H9 (cell line): Measurements from ENCODE around the gene CISD3. TPM values are rescaled to one million over a fixed set of nuclear protein-coding genes. Genes with fewer than 3 reads are reported as not detected.

Experiments
- DNase-seq: peaks from one replicate; pipeline ENCODE4 v3.0.0-alpha.2; 2017
- H2AFZ ChIP-seq: one replicate; pipeline ENCODE4 v1.6.1; 2013; ENCODE audit warnings: mild to moderate bottlenecking, low read length, control low read depth, moderate library complexity
- H2AK5ac ChIP-seq: 2 replicates; pipeline ENCODE4 v1.6.1; 2013; ENCODE audit warnings: low read length, control low read depth, mixed read lengths; ENCODE audit not compliant: insufficient read length
- H2BK120ac ChIP-seq: one replicate; pipeline ENCODE4 v1.6.1; 2013; ENCODE audit warnings: low read depth, mild to moderate bottlenecking, low read length, control low read depth, inconsistent platforms; ENCODE audit not compliant: poor library complexity, severe bottlenecking
- H2BK12ac ChIP-seq: 2 replicates; pipeline ENCODE4 v1.6.1; 2013; ENCODE audit warnings: low read length, control low read depth, mixed read lengths, low read depth; ENCODE audit not compliant: insufficient read length
- H2BK15ac ChIP-seq: 2 replicates; pipeline ENCODE4 v1.6.1; 2013; ENCODE audit warnings: low read depth, low read length, control low read depth
- H2BK20ac ChIP-seq: one replicate; pipeline ENCODE4 v1.6.1; 2013; ENCODE audit warnings: low read depth, mild to moderate bottlenecking, low read length, control low read depth, inconsistent platforms; ENCODE audit not compliant: poor library complexity, severe bottlenecking
- H2BK5ac ChIP-seq: 2 replicates; pipeline ENCODE4 v1.6.1; 2013; ENCODE audit warnings: low read length, control low read depth, mixed read lengths; ENCODE audit not compliant: insufficient read length
- H3K14ac ChIP-seq: 2 replicates; pipeline ENCODE4 v1.6.1; 2013; ENCODE audit warnings: low read length, control low read depth; ENCODE audit not compliant: insufficient read depth
- H3K18ac ChIP-seq: 2 replicates; pipeline ENCODE4 v1.6.1; 2013; ENCODE audit warnings: low read depth, mild to moderate bottlenecking, mixed read lengths, low read length, control low read depth; ENCODE audit not compliant: insufficient read length
- H3K23ac ChIP-seq: 2 replicates; pipeline ENCODE4 v1.6.1; 2013; ENCODE audit warnings: low read length, control low read depth, mixed read lengths, low read depth; ENCODE audit not compliant: insufficient read length
- H3K23me2 ChIP-seq: 2 replicates; pipeline ENCODE4 v1.6.1; 2013; ENCODE audit warnings: low read depth, mild to moderate bottlenecking, mixed read lengths, low read length, control low read depth; ENCODE audit not compliant: insufficient read length, poor library complexity, severe bottlenecking
- H3K27ac ChIP-seq: 2 replicates; pipeline ENCODE4 v1.5.1; 2013; ENCODE audit warnings: low read length, control low read depth, mixed read lengths, low read depth; ENCODE audit not compliant: insufficient read length
- H3K27me3 ChIP-seq: 2 replicates; pipeline ENCODE4 v1.6.1; 2013; ENCODE audit warnings: low read length, control low read depth, inconsistent platforms; ENCODE audit not compliant: insufficient read depth
- H3K4ac ChIP-seq: 2 replicates; pipeline ENCODE4 v1.6.1; 2013; ENCODE audit warnings: low read depth, mild to moderate bottlenecking, control low read depth, inconsistent platforms, low read length, moderate library complexity
- H3K4me1 ChIP-seq: 2 replicates; pipeline ENCODE4 v1.6.1; 2013; ENCODE audit warnings: low read length, control low read depth, inconsistent platforms; ENCODE audit not compliant: insufficient read depth
- H3K4me2 ChIP-seq: 2 replicates; pipeline ENCODE4 v1.6.1; 2013; ENCODE audit warnings: low read length, control low read depth, mixed read lengths; ENCODE audit not compliant: insufficient read length, insufficient read depth
- H3K56ac ChIP-seq: 2 replicates; pipeline ENCODE4 v1.6.1; 2013; ENCODE audit warnings: low read depth, mild to moderate bottlenecking, mixed read lengths, low read length, control low read depth; ENCODE audit not compliant: insufficient read length
- H3K79me1 ChIP-seq: 2 replicates; pipeline ENCODE4 v1.6.1; 2013; ENCODE audit warnings: low read depth, mild to moderate bottlenecking, moderate library complexity, low read length, control low read depth, inconsistent platforms; ENCODE audit not compliant: insufficient read depth, poor library complexity, severe bottlenecking
- H3K79me2 ChIP-seq: 2 replicates; pipeline ENCODE4 v1.6.1; 2013; ENCODE audit warnings: low read length, control low read depth, inconsistent platforms; ENCODE audit not compliant: insufficient read depth
- H3K9ac ChIP-seq: 2 replicates; pipeline ENCODE4 v1.6.1; 2013; ENCODE audit warnings: low read length, control low read depth, mixed read lengths; ENCODE audit not compliant: insufficient read length; ENCODE audit errors: extremely low read depth
- H3K9me3 ChIP-seq: one replicate; pipeline ENCODE4 v1.6.1; 2013; ENCODE audit warnings: low read depth, low read length, inconsistent platforms; ENCODE audit not compliant: control insufficient read depth
- H3T11ph ChIP-seq: one replicate; pipeline ENCODE4 v1.6.1; 2013; ENCODE audit warnings: mild to moderate bottlenecking, low read length, control low read depth, inconsistent platforms
- H4K20me1 ChIP-seq: one replicate; pipeline ENCODE4 v1.6.1; 2013; ENCODE audit not compliant: control insufficient read depth, insufficient read length, insufficient read depth
- H4K5ac ChIP-seq: 2 replicates; pipeline ENCODE4 v1.6.1; 2013; ENCODE audit warnings: low read depth, mild to moderate bottlenecking, mixed read lengths, low read length, control low read depth; ENCODE audit not compliant: insufficient read length
- H4K8ac ChIP-seq: replicated peaks from 2 replicates; pipeline ENCODE4 v1.6.1; 2013; ENCODE audit warnings: low read length, control low read depth, mixed read lengths, low read depth; ENCODE audit not compliant: insufficient read length
- H4K91ac ChIP-seq: 2 replicates; pipeline ENCODE4 v1.6.1; 2013; ENCODE audit warnings: low read depth, mild to moderate bottlenecking, moderate library complexity, mixed read lengths, low read length, control low read depth; ENCODE audit not compliant: insufficient read length
- H3K27ac Mint-ChIP-seq, 3 experiments: 2 replicates in 2 of 3; 3 replicates in 1 of 3; pipeline ENCODE4 v1.8.0; 2020 to 2021; ENCODE audit warnings: mixed read lengths in 3 of 3, mild to moderate bottlenecking in 1 of 3, moderate library complexity in 1 of 3
- H3K27me3 Mint-ChIP-seq: 2 replicates; pipeline ENCODE4 v1.8.0; 2021; ENCODE audit warnings: low read depth, mild to moderate bottlenecking, moderate library complexity, mixed read lengths
- H3K36me3 Mint-ChIP-seq, 3 experiments: 2 replicates in 2 of 3; 3 replicates in 1 of 3; pipeline ENCODE4 v1.8.0; 2020 to 2021; ENCODE audit warnings: low read depth in 3 of 3, mixed read lengths in 3 of 3; ENCODE audit not compliant: insufficient read depth in 1 of 3
- H3K4me1 Mint-ChIP-seq, 2 experiments: 2 replicates each; pipeline ENCODE4 v1.8.0; 2020; ENCODE audit warnings: mixed read lengths in 2 of 2
- H3K4me3 Mint-ChIP-seq, 2 experiments: 2 replicates in 1 of 2; 3 replicates in 1 of 2; pipeline ENCODE4 v1.8.0; 2020 to 2021; ENCODE audit warnings: mild to moderate bottlenecking in 2 of 2, mixed read lengths in 2 of 2, moderate library complexity in 1 of 2
- H3K9me3 Mint-ChIP-seq, 2 experiments: 2 replicates in 1 of 2; 3 replicates in 1 of 2; pipeline ENCODE4 v1.8.0; 2020; ENCODE audit warnings: mild to moderate bottlenecking in 2 of 2, mixed read lengths in 2 of 2, moderate library complexity in 1 of 2
- WGBS: extraction: QIAGEN DNeasy Blood & Tissue Kit; methylation state at CpG from one replicate; pipeline ENCODE4 v1.1.7; 2013; ENCODE audit warnings: missing lambda C conversion rate, low lambda C conversion rate, mixed read lengths; ENCODE audit not compliant: insufficient read length; ENCODE audit errors: extremely low coverage; 5-methylcytosine and 5-hydroxymethylcytosine counted together
- total RNA-seq: library from RNA; stranded (reverse); gene quantifications from 2 replicates; pipeline ENCODE4 v1.2.1, GENCODE V29; 2021
- TF ChIP-seq, protein P1 (sequence below): fragments of 200-600 bp; sonication (generic); conservative IDR thresholded peaks from 3 replicates; pipeline ENCODE4 v1.8.0; 2021; ENCODE audit warnings: antibody characterized with exemption, mild to moderate bottlenecking

Gene CISD3
- total RNA-seq, 1 experiment from 2014 or later = 10.7 TPM

DNA sequence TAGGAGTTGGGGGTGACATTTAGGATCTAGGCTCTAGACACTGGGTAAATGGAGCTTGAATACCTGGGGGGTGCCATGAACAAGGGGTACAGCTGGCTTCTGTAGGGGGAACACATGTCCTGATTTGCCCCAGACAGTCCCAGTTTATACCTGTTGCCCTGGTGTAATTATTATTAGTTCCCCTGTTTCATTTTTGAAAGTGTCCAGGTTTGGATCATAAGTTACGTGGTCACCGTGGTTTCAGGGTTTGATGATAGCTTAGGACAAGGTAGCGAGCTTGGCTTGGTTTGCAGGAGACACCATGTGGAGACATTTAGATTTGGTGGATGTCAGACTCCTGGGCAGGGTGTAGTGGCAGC is 19.6 kb upstream of the CISD3 start:
- Histone ChIP-seq H3K79me1 (no peaks in the 10 kb centered on the region), H2BK12ac (no peak overlapping the region), H3K23me2 (peaks cover 12% of the 10 kb centered on the region), H4K5ac (no peak overlapping the region), H3K27me3 (peaks cover 23% of the 10 kb centered on the region; the same call in 1 of the 2 replicates), H2BK120ac (no peak overlapping the region), H4K20me1 (no peaks in the 10 kb centered on the region), H3K14ac (no peak overlapping the region), H3T11ph (no peak overlapping the region), H2BK5ac (no peak overlapping the region), H3K9me3 (no peaks in the 10 kb centered on the region), H3K56ac (no peak overlapping the region), H2BK15ac (no peak overlapping the region), H4K91ac (no peak overlapping the region), H2BK20ac (no peak overlapping the region), H3K4ac (no peak overlapping the region), H3K27ac (no peak overlapping the region), H3K18ac (no peak overlapping the region), H4K8ac (no peak overlapping the region), H3K23ac (no peak overlapping the region), H3K4me2 (no peak overlapping the region), H3K9ac (no peak overlapping the region), H2AFZ (no peak overlapping the region), H2AK5ac (no peak overlapping the region), H3K4me1 (peaks cover 7% of the 10 kb centered on the region; the same call in 1 of the 2 replicates), H3K79me2 (no peaks in the 10 kb centered on the region)
- TF ChIP-seq, protein P1, sequence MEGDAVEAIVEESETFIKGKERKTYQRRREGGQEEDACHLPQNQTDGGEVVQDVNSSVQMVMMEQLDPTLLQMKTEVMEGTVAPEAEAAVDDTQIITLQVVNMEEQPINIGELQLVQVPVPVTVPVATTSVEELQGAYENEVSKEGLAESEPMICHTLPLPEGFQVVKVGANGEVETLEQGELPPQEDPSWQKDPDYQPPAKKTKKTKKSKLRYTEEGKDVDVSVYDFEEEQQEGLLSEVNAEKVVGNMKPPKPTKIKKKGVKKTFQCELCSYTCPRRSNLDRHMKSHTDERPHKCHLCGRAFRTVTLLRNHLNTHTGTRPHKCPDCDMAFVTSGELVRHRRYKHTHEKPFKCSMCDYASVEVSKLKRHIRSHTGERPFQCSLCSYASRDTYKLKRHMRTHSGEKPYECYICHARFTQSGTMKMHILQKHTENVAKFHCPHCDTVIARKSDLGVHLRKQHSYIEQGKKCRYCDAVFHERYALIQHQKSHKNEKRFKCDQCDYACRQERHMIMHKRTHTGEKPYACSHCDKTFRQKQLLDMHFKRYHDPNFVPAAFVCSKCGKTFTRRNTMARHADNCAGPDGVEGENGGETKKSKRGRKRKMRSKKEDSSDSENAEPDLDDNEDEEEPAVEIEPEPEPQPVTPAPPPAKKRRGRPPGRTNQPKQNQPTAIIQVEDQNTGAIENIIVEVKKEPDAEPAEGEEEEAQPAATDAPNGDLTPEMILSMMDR = no peak
- Mint-ChIP-seq H3K4me3 (no peak overlapping the region; a peak in 1 of 5 replicates), H3K4me1 (peaks cover 42 to 75% of the 10 kb centered on the region in 2 experiments), H3K27me3 (peaks cover 64% of the 10 kb centered on the region), H3K36me3 (peaks cover 0 to 13% (median 3%) of the 10 kb centered on the region in 3 experiments), H3K27ac (peak overlapping the region in 1 of 3 experiments; percentile 10; a peak in 1 of 7 replicates), H3K9me3 (no peaks in the 10 kb centered on the region; a peak in 1 of 5 replicates)
- DNase-seq = no peak
- no CpG with 5 or more reads among the region's 3 CpGs for WGBS
